ENCODE measurements around the gene KLHL11. TPM values are rescaled to one million over a fixed set of nuclear protein-coding genes. Genes with fewer than 3 reads are reported as not detected.

Gene KLHL11
- total and polyA plus RNA-seq, 10 of the 15 experiments (the other 5 are each of a cell fraction or from before 2014, with no cell fraction given), result 0.07 to 17.2 (median 10.1) TPM

- FAIRE-seq (no peak), DNase-seq (ENCODE audit: low read depth, low spot score) (no peak), ATAC-seq (no peak)
- intact Hi-C loops (cut with micrococcal nuclease; ENCODE audit: unreplicated experiment) (no loop called here), in situ Hi-C loops (cut with MboI) (no loop called here)
- H3K79me2 ChIP-seq (ENCODE audit: control insufficient read depth, insufficient read depth, low read length), result peaks cover 7% of the 10 kb centered on the region
- no peak overlapping the region for H3K4me3 ChIP-seq
- TF ChIP-seq MXI1 (IDR thresholded peaks at IDR 0.05; ENCODE audit: low read depth, low read length) (no peak), ATF2 (IDR thresholded peaks at IDR 0.05; ENCODE audit: low read length) (no peak), MYC (IDR thresholded peaks at IDR 0.05; ENCODE audit: insufficient read depth, insufficient read length, insufficient replicate concordance, low read length, severe bottlenecking) (no peak), TAF1 (IDR thresholded peaks at IDR 0.05; ENCODE audit: borderline replicate concordance, low read depth, low read length) (no peak), BCL3 (IDR thresholded peaks at IDR 0.05; ENCODE audit: borderline replicate concordance, insufficient read depth, low read depth, low read length, poor library complexity, severe bottlenecking) (no peak)
- no peak overlapping the region for H3K9ac ChIP-seq (ENCODE audit: control insufficient read depth, insufficient read depth, low read length)
- no peak overlapping the region for H3K27ac ChIP-seq (ENCODE audit: control insufficient read depth, insufficient read depth)
- 85% methylated on average over 9 of the region's 9 CpGs for WGBS (ENCODE audit: insufficient coverage, insufficient replicate concordance, low lambda C conversion rate, missing lambda C conversion rate)
- RAD21 ChIA-PET (ENCODE audit: unreplicated experiment), result no interaction called here
- no peak overlapping the region for H2AFZ ChIP-seq (ENCODE audit: control insufficient read depth, low read depth, low read length)
- no peaks in the 10 kb centered on the region for H3K9me3 ChIP-seq (replicated peaks; ENCODE audit: control insufficient read depth, insufficient read depth, low read length)
- no TSS peak for BruUV-seq (replicated peaks)
- no peak overlapping the region for H3K4me2 ChIP-seq (ENCODE audit: control insufficient read depth, insufficient read depth)
- CTCF ChIA-PET, result no interaction called here
- peaks cover 24 to 43% of the 10 kb centered on the region in 2 experiments for H3K36me3 ChIP-seq (ENCODE audit: control insufficient read depth in 2 of 2, insufficient read depth in 2 of 2, low read length in 1 of 2)
- H4K20me1 ChIP-seq (ENCODE audit: control insufficient read depth, insufficient read depth), result no peaks in the 10 kb centered on the region; the same call in 1 of the 2 replicates
- POLR2A ChIA-PET, result no interaction called here
- peaks cover 3% of the 10 kb centered on the region; the same call in 1 of the 2 replicates for H3K4me1 ChIP-seq (ENCODE audit: control insufficient read depth, insufficient read depth, low read length)
- SMC1A ChIA-PET (ENCODE audit: uncharacterized antibody, unreplicated experiment), result no interaction called here
- H3K27me3 ChIP-seq (replicated peaks in 1 of 2; ENCODE audit: control insufficient read depth in 2 of 2, insufficient read depth in 2 of 2, low read length in 1 of 2), result no peaks in the 10 kb centered on the region
These were observed 4.2 kb upstream of the KLHL11 start for GRCh38 chr17:41869426-41869825.
